Smooth muscle cell of the brain vasculature (primary cell): ENCODE measurements around the gene PABPN1L.

ENCODE experiments used
- DNase-seq: peaks from one replicate; pipeline ENCODE4 v3.0.0-alpha.2; 2012; ENCODE audit warnings: low read depth, low spot score

Gene PABPN1L

DNA sequence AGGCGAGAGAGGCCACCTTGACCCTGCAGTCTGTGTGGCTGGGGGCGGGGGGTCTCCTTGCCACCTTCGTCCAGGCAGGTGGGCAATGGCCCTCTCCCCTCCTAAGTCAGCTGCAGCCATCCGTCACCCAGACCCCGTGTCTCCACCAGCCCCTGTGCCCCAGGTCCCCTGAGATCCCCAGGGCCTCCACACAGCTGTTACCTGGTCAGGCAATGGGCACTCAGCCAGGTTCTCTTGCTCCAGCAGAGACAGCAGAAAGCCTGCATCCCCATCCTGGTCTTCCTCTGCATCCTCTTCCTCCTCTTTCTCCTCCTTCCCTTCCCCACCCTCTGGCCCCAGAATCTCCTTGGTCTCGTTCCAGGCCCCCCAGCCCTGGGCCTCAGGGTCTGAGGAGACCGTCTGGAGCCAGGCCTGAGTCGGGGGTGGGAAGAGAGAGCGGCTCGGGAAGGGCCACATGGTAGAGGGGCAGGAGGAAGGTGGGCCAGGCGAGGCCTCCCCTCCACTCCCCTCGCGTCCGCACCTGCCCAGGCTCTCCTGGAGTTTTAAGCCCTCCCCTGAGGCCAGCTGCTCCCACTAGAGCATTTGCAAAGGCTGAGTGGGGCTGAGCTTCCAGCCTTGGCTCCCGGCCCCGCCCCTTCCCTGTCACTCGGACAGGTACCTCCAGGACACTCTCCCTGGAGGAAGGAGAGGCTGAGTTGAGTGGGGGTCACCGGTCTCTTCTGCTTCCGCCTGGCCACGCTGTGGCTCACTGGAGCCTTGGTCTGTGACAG lies at the start of gene PABPN1L:
PABPN1L (minus strand) TSS at position 510 of the 770 bp plus-strand sequence; CDS start at position 456, 54 bp downstream.
- DNase-seq: no peak

DNA sequence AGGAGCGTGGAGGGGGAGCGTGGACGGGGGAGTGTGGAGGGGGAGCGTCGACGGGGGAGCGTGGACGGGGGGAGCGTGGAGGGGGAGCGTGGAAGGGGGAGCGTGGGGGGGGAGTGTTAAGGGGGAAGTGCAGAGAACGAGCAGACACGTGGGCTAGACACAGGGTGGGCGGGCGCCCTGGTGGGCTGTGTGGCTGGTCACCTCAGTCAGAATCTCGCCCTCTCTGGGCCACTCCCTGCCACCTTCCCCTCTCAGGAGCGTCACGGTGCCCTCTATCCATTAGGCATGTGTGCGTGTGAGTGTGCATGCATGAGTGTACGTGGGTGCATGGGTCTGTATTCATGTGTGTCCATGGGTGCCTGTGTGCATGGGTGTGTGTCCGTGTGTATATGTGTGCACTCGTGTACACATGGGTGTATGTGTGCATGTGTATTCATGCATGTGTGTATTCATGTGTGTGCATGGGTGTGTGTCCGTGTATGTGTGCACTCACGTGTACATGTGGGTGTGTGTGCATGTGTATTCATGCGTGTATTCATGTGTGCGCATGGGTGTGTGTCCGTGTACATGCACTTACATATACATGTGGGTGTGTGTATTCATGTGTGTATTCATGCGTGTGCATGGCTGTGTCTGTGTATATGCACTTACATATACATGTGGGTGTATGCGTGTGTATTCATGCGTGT lies 49.3 kb upstream of the PABPN1L start:
- DNase-seq: no peak

DNA sequence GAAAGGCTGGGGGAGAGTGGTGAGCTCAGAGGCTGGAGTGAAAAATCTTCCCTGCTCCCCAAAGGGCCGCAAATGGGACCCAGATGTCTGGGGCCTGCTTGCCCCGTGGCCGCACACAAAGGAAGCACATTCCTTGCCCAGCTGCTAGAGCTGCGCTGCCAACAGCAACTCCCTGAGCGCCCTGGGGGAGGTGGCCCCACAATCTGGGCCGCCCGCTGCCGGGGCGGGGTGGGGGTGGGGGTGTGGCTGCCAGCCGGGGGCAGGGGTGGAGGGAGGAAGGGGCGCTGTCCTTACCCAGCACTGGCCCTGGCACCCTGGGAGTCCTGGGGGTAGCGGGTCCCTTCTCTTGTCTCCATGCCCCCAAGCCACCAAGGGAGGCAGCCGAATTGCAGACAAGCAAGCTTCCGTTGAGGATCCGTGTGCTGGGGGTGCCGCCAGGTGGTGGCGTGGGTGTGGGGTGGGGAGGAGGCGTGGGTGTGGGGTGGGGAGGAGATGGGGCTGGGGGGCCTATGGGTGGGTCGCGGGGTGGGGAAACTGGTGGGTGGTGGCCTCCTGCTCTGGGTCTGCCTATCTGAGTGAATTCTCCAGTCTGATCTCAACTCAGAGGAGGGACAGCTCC lies 48.4 kb upstream of the PABPN1L start:
- peak; percentile 13 for DNase-seq

DNA sequence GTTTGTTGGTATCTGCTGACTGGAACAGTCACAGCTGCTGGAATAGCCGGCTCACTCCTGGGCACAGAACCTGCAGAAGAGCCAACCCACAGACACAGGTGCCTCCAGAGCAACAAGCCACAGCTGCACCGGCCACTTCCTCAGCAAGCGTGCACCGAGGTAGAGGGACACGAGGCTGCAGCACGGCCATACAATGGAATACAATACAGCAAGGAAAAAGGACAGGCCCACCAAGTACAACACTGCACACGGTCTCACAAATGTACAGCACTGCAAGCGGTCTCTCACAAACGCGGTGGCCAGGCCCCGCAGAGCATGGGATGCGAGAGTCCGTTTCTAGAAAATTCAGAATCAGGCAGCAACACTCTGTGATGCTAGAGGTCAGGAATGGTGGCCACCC lies 47.4 kb upstream of the PABPN1L start:
- DNase-seq: no peak

DNA sequence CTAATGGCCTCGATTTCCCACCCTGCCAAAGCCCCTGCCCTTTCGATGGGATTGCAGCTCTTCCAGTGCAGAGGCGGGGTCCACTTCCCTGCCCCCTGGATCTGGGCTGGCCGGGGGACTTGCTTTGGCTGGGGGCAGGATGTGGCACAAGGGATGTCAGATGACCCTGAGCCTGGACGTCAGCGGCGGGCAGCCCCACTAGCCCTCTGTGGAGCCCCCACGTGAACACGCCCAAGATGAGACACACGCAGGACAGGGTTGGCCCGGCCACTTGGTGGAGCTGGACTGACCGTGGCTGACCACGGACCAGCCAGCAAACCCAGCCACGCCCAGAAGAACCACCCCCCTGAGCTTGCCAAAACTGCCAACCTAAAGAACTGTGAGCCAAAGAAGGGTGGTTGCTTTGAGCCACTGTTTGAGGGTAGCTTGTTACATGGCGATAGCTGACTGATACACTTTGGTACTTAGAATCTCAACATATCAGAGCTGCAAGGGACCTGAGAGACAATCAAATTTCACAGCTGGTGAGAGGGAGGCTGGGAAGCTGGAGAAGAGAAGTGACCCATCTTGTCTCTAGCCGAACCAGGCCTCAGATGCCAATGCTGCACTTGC lies 46.6 kb upstream of the PABPN1L start:
- DNase-seq: no peak

DNA sequence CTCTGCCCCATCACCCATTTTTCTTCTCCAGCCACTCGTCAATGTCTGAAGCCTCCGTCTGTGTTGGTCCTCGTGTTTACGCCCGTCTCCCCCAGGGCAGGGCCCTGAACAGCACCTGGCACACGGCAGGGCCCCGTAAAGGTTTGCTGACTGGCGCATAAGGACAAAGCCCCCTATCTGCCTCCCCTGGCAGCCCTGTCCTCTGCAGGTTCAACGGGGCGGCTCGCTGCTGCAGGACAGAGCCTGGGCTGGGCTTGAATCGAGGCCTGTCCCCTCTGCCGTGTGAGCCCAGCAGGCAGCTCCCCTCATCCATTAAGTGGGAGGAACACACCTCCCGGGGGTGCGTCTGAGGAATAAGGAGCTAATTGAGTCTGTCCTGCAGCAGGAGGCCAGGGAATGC lies 46.1 kb upstream of the PABPN1L start:
- DNase-seq: no peak

GRCh38 chr16:88911946-88912310 lies 45.5 kb upstream of the PABPN1L start:
- no peak for DNase-seq

- DNase-seq: no peak
Measured at GRCh38 chr16:88911136-88911945, 44.9 kb upstream of the PABPN1L start.

GRCh38 chr16:88910284-88911135 lies 44.0 kb upstream of the PABPN1L start:
- no peak for DNase-seq

GRCh38 chr16:88909431-88910210 lies 43.2 kb upstream of the PABPN1L start:
- no peak for DNase-seq

DNA sequence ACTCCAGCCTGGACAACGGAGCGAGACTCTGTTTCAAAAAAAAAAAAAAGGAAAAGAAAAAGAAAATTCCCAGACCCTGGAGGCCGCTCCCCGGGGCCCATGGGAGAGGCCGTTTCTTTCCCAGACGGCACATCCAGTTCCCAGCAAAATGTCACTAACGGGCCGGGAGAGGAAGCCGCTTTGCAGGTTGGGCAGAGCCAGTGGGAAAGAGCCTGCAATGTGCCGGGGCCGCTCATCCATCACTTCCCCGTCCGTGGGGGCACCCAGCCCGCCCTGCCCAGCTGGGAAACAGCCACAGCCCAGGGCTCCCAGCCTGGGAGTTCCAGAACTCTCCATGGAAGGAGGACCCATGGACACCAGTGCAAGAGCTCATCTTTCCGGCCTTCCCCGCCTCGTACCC lies 41.8 kb upstream of the PABPN1L start:
- DNase-seq: no peak

GRCh38 chr16:88907768-88908167 lies 41.3 kb upstream of the PABPN1L start:
- DNase-seq: no peak

DNA sequence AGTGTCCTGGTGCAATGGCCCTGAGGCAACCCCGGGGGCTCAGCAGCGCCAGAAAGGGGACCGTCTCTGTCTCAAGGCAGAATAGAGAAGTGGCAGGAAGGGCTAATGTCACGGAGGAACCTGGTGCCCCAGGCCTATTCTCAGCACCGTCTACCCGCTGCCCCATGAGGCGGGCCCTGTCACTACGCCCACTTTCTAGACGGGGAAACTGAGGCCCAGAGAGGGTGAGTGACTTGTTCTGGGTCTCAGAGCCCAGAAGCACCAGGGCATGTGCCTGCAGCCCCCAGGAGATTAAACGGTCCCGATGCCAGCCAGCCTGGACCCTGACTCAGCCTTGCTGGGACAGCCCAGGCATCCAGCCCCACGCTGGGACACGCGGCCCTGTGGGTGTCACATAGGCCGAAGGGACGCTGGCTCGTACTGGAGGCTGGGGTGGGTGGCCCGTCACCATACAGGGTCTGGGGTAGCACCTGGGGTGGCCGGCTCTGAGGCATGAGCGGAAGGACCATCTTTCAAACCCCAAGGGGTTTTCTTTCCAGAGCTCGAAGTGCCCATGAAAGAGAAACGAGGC lies 40.2 kb upstream of the PABPN1L start:
- DNase-seq: no peak

DNA sequence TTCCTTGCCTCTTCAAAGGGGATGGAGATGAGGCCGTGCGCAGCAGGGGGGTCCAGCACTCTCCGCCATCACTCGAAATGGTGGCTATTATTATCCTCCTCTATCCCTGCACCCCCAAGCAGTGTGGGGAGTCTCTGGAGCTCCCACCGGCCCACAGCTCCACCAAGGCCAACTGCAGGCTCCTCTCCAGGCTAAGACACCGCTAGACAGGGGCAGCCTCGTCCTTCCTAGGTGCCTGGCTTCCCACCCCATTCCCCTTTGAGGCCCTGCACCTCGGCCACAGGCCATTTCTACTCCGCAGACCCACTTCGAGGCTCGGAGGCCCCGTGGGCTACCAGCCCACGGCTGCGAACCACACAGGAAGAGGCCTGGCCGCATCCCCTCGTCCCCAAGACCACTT lies 39.6 kb upstream of the PABPN1L start:
- no peak for DNase-seq

- DNase-seq: no peak
Measured at GRCh38 chr16:88905563-88905962, 39.1 kb upstream of the PABPN1L start.

GRCh38 chr16:88904676-88905365 lies 38.4 kb upstream of the PABPN1L start:
- DNase-seq: no peak

DNA sequence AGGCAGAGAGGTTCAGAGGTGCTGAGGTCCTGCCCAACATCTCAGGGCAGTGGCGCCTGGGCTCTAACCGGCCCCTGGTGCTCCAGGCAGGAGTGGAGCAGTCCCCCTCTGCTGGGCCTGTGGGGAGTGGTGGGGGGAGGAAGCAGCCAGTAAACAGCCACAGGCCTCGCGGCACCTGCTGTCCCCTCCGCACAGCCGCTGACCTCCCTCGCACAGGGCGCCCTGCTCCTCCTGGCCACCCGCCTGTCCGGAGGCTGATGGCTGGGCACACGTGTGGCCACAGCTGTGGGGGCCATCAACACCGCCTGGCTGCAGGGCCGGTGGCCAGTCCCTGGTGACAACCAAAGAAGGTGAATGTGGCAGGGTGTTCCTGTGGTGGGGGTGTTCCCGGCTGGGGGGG lies 36.8 kb upstream of the PABPN1L start:
- no peak for DNase-seq

DNA sequence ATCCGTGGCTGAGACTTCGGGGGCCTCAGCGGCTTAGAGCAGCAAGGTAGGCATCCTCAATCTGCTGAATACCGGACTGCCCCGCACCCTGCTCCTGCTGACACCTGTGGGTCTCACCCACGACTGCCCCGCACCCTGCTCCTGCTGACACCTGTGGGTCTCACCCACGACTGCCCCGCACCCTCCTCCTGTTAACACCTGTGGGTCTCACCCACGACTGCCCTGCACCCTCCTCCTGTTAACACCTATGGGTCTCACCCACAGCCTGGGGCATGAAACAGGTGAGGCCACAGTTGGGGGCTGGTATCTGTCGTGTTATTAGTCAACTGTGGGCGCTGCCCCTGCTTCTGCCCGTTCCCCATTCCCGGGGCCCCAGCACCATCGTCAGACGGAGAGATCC lies 36.3 kb upstream of the PABPN1L start:
- no peak for DNase-seq
